ENCODE results near the gene MRPL14. TPM values are rescaled to one million over a fixed set of nuclear protein-coding genes. Genes with fewer than 3 reads are reported as not detected.
"Not testable (repeated sequence)": the region's sequence is repeated elsewhere in the genome, so short reads cannot be mapped to it uniquely, and the experiment has no call there.

Gene MRPL14
- total RNA-seq, 2 donors from 2014 or later = 36.5 to 49.9 TPM

- no peak for DNase-seq (ENCODE audit: low spot score)
- Mint-ChIP-seq H3K4me3 (no peak overlapping the region), H3K9me3 (no peaks in the 10 kb centered on the region), H3K4me1 (ENCODE audit: low read depth in 2 of 2) (peaks cover 21 to 30% of the 10 kb centered on the region in 2 donors), H3K27me3 (no peaks in the 10 kb centered on the region), H3K36me3 (peaks cover 8% of the 10 kb centered on the region), H3K27ac (no peak overlapping the region)
- ATAC-seq = no peak
These were observed 18.8 kb downstream of the MRPL14 start for GRCh38 chr6:44108471-44108870.

DNA sequence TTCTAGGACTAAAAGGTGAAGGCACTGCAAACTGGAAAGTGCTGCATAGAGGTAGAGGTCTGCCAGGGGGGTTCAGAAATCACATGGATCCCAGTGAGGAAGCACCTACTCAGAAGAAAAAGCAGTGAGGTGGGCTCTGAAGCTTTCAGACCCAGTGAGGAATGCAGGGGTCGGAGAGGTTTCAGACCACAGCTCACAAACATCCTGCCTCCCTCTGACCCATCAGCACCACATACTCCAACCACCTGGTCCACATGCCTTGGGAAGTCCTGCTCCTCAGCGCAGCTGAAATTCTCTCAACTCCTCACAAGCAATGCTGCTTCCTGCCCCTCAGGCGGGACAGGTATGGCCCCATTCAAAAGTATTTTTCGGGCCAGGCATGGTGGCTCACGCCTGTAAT lies 20.2 kb downstream of the MRPL14 start:
- no peak overlapping the region for H3K4me3 Mint-ChIP-seq
- DNase-seq (ENCODE audit: low spot score) = no peak
- H3K27ac Mint-ChIP-seq = no peak overlapping the region
- peaks cover 25 to 37% of the 10 kb centered on the region in 2 donors for H3K4me1 Mint-ChIP-seq (ENCODE audit: low read depth in 2 of 2)
- no peaks in the 10 kb centered on the region for H3K27me3 Mint-ChIP-seq
- H3K36me3 Mint-ChIP-seq = peaks cover 5% of the 10 kb centered on the region
- H3K9me3 Mint-ChIP-seq = no peaks in the 10 kb centered on the region
- ATAC-seq = no peak

DNA sequence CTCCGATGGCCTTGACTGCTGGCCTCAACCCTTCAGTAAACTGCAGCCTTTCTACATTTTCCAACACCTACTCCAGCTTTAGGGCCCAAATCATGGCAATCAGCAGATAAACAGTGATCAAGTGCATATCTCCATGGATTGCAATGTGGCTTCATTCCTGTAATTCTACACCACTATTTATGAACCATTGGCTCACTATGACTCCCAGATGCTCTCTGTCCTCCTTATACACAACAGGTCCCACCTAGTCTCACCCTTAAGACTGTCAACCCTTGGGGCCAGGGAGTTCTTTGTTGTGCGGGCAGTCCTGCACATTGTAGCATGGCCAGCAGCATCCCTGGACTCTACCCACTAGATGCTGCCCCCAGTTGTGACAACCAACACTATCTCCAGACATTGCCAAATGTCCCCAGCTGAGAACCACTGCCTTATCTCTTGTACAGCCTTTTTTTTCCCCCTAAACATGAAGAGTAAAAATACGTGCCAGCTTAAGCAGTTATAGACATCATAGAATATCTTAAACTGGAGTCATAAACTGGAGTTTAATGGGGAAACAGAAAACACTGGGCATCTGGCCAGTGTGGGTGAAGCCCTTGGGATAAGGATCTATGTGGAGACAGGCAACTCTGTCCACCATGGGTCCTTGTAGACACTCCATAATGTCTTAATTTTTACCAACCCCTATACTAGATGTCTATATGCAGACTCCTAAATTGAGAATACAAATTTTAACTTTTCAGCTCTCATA lies 21.1 kb downstream of the MRPL14 start:
- ATAC-seq (no peak), DNase-seq (ENCODE audit: low spot score) (no peak)
- Mint-ChIP-seq H3K36me3 (no peaks in the 10 kb centered on the region), H3K4me3 (no peak overlapping the region), H3K27me3 (no peaks in the 10 kb centered on the region), H3K27ac (no peak overlapping the region), H3K9me3 (no peaks in the 10 kb centered on the region), H3K4me1 (ENCODE audit: low read depth in 2 of 2) (peaks cover 22 to 35% of the 10 kb centered on the region in 2 donors)

DNA sequence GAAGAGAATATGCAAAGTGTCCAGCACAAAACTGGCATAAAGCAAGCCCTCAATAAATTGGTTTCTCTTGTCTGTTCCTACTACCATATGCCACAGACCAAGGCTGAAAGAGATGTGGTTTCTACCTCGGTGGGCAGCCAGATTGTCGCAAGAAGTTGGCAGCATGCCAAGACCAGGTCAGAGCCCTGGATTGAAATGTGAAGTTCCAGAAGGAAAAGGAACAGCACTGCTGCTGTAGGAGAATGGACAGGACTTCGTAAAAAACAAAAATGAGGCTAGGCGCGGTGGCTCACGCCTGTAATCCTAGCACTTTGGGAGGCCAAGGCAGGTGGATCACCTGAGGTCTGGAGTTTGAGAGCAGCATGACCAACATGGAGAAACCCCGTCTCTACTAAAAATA lies 22.1 kb downstream of the MRPL14 start:
- no peak overlapping the region for H3K4me3 Mint-ChIP-seq
- no peaks in the 10 kb centered on the region for H3K27me3 Mint-ChIP-seq
- H3K36me3 Mint-ChIP-seq = no peaks in the 10 kb centered on the region
- DNase-seq (ENCODE audit: low spot score) (no peak), ATAC-seq (no peak)
- H3K4me1 Mint-ChIP-seq (ENCODE audit: low read depth in 2 of 2) = peaks cover 20 to 33% of the 10 kb centered on the region in 2 donors
- no peak overlapping the region for H3K27ac Mint-ChIP-seq
- H3K9me3 Mint-ChIP-seq = no peaks in the 10 kb centered on the region

- H3K4me1 Mint-ChIP-seq (ENCODE audit: low read depth in 2 of 2) = peaks cover 20 to 31% of the 10 kb centered on the region in 2 donors
- H3K27ac Mint-ChIP-seq = no peak overlapping the region
- DNase-seq (ENCODE audit: low spot score) (no peak), ATAC-seq (no peak)
- no peaks in the 10 kb centered on the region for H3K36me3 Mint-ChIP-seq
- no peaks in the 10 kb centered on the region for H3K9me3 Mint-ChIP-seq
- H3K27me3 Mint-ChIP-seq = no peaks in the 10 kb centered on the region
- H3K4me3 Mint-ChIP-seq = no peak overlapping the region
These were observed 22.7 kb downstream of the MRPL14 start for GRCh38 chr6:44104481-44105021.

DNA sequence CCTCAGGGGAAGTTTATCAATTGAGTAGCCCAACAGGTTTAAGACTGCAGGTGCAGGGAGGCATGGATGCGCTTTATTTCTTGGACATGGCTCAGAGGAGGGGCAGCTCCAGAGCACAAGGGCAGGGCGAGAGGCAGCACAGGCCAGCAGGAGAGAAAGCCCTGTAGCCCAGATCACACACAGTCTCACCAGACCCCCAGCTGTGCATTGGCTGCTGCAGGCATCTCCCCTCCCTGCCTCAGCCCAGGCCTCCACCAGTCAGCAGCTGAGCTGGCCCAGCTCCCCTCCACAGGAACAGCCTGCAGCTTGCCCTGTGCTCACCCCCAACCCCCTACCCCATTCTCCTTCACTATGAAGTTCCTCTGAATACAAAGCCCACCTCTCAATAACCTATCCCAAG lies 24.7 kb downstream of the MRPL14 start:
- Mint-ChIP-seq H3K36me3 (no peaks in the 10 kb centered on the region), H3K4me3 (no peak overlapping the region), H3K9me3 (no peaks in the 10 kb centered on the region), H3K27ac (no peak overlapping the region), H3K27me3 (no peaks in the 10 kb centered on the region), H3K4me1 (ENCODE audit: low read depth in 2 of 2) (peaks cover 20 to 31% of the 10 kb centered on the region in 2 donors)
- DNase-seq (ENCODE audit: low spot score) (no peak), ATAC-seq (no peak)

- ATAC-seq (no peak), DNase-seq (ENCODE audit: low spot score) (no peak)
- Mint-ChIP-seq H3K36me3 (no peaks in the 10 kb centered on the region), H3K27ac (no peak overlapping the region), H3K4me1 (ENCODE audit: low read depth in 2 of 2) (peaks cover 20 to 31% of the 10 kb centered on the region in 2 donors), H3K9me3 (no peaks in the 10 kb centered on the region), H3K27me3 (no peaks in the 10 kb centered on the region), H3K4me3 (no peak overlapping the region)
These were observed 25.4 kb downstream of the MRPL14 start for GRCh38 chr6:44101832-44102231.

DNA sequence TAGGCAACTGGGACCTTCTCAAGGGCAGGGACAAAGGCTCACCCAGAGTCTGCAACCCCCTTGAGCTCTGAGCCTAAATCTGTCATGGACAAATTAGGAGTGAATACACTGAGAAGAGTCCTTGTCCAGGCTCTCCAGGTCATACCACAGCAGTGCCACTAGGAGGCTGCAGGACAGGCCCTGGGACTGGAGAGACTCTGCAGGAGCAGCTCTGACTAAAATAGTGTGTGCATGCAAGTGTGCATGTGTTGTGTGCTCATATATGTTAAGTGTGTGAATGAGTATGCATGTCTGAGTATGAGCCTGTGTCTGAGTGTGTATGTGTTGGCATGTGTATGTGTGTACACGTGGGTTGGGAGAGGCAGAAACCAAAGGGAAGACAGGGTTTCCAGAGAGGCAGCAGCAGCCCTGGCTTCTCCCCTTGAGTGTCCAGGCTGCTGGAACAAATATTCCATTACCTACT lies 27.1 kb downstream of the MRPL14 start:
- ATAC-seq = no peak
- Mint-ChIP-seq H3K9me3 (no peaks in the 10 kb centered on the region), H3K36me3 (no peaks in the 10 kb centered on the region), H3K4me3 (no peak overlapping the region), H3K27ac (no peak overlapping the region), H3K4me1 (ENCODE audit: low read depth in 2 of 2) (peaks cover 9 to 29% of the 10 kb centered on the region in 2 donors), H3K27me3 (no peaks in the 10 kb centered on the region)
- no peak for DNase-seq (ENCODE audit: low spot score)

GRCh38 chr6:44099192-44099591 lies 28.1 kb downstream of the MRPL14 start:
- no peaks in the 10 kb centered on the region for H3K9me3 Mint-ChIP-seq
- H3K27me3 Mint-ChIP-seq = no peaks in the 10 kb centered on the region
- ATAC-seq (no peak), DNase-seq (ENCODE audit: low spot score) (no peak)
- H3K4me1 Mint-ChIP-seq (ENCODE audit: low read depth in 2 of 2) = peaks cover 9 to 20% of the 10 kb centered on the region in 2 donors
- H3K36me3 Mint-ChIP-seq = no peaks in the 10 kb centered on the region
- no peak overlapping the region for H3K4me3 Mint-ChIP-seq
- H3K27ac Mint-ChIP-seq = no peak overlapping the region

DNA sequence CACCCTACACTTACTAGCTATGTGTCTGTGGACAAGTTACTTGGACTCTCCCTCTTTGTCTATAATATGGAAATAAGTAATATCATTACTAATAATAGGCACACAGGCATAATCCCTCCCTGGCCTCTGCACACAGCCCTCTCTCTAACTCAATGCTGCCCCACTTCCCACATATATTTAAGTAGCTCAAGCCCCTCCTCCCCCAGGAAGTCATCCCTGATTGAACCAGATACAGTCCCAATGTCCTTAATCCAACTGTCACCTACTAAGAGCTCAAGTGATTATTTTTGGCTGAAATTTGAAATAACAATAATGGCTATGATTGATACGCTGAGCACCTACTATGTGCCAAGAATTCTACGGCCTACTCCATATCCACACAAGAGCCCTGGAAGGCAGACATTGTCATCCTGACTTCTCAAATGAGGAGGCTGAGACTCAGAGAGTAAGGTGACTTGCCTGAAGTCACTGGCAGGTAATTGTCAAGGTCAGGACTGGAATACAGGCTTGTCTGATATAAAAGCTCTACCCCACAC lies 29.4 kb downstream of the MRPL14 start:
- DNase-seq (ENCODE audit: low spot score) (no peak), ATAC-seq (no peak)
- no peak overlapping the region for H3K4me3 Mint-ChIP-seq
- no peak overlapping the region for H3K27ac Mint-ChIP-seq
- no peaks in the 10 kb centered on the region for H3K9me3 Mint-ChIP-seq
- H3K27me3 Mint-ChIP-seq = no peaks in the 10 kb centered on the region
- H3K36me3 Mint-ChIP-seq = no peaks in the 10 kb centered on the region
- H3K4me1 Mint-ChIP-seq (ENCODE audit: low read depth in 2 of 2) = peaks cover 9 to 12% of the 10 kb centered on the region in 2 donors

- Mint-ChIP-seq H3K27me3 (no peaks in the 10 kb centered on the region), H3K9me3 (no peaks in the 10 kb centered on the region), H3K4me3 (no peak overlapping the region), H3K36me3 (no peaks in the 10 kb centered on the region), H3K27ac (no peak overlapping the region), H3K4me1 (ENCODE audit: low read depth in 2 of 2) (peaks cover under 1 to 4% of the 10 kb centered on the region in 2 donors)
- ATAC-seq (peak; percentile 69 to 88), DNase-seq (ENCODE audit: low spot score) (peak; percentile 74)
These were observed 30.6 kb downstream of the MRPL14 start for GRCh38 chr6:44096612-44097011.

DNA sequence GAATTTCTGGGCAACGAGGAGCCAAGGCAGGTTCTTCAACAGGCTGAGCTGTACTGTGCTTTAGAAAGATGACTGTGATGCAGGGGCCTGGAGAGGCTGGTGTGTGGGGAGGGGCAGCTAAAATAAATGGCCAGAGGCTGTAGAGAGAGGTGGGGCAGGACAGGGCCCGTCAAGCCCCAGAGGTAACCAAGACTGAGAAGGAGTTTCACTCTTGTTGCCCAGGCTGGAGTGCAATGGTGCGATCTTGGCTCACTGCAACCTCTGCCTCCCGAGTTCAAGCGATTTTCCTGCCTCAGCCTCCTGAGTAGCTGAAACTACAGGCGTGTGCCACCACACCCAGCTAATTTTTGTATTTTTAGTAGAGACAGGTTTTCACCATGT lies 32.0 kb downstream of the MRPL14 start:
- H3K27me3 Mint-ChIP-seq; H3K9me3 Mint-ChIP-seq; DNase-seq (ENCODE audit: low spot score); H3K27ac Mint-ChIP-seq; ATAC-seq; H3K4me1 Mint-ChIP-seq (ENCODE audit: low read depth in 2 of 2); H3K36me3 Mint-ChIP-seq; H3K4me3 Mint-ChIP-seq: not testable (repeated sequence)

DNA sequence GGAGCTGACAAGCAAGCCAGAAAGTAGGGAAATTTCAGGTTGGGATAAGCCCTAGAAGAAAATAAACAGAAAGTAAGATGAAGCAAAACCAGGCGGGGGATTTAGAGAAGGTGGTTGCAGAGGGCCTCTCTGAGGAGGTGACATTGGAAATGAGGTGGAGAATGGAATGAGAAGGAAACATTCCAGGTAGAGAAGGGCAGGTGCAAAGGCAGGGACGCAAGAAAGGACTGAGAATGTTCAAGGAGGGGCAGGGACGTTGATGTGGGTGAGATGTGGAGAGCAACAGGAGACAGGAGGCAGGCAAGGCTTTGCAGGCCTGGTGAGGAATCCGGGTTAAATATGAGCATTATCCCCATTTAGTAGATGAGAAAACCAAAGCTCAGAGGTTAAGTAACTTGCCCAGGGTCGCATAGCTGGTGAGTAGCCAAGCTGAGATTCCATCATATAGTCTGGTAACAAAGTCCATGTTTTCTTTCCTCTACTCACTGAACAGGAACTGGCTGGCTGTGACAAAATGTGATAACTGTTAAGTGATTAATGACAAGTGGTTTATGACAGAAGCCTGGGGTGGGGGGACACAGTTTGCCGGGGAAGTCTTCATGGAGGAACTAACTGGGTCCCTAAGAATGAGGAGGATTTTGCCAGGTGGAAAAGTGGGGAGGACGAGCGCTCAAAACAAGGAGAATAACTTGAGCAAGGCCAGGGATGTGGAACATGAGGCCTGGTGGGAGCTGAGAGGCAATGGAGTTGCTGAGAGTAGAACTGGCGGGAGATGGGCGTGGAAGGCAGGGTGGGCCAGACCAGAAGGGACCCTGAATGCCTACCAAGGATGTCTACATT lies 32.6 kb downstream of the MRPL14 start:
- Mint-ChIP-seq H3K4me1 (ENCODE audit: low read depth in 2 of 2) (peaks cover 0 to 3% of the 10 kb centered on the region in 2 donors), H3K27ac (peak overlapping the region in 1 of 2 donors; percentile 24), H3K27me3 (no peaks in the 10 kb centered on the region), H3K36me3 (no peaks in the 10 kb centered on the region), H3K9me3 (no peaks in the 10 kb centered on the region), H3K4me3 (no peak overlapping the region)
- ATAC-seq (no peak), DNase-seq (ENCODE audit: low spot score) (no peak)
